WI38 (cell line): ENCODE data around the gene JCAD.
"Not testable (repeated sequence)": the region's sequence is repeated elsewhere in the genome, so short reads cannot be mapped to it uniquely, and the experiment has no call there.

Experiments
- H3K4me3 ChIP-seq: 2 replicates; pipeline ENCODE4 v1.5.1; 2011; ENCODE audit warnings: low read depth, mild to moderate bottlenecking, control low read depth, low read length
- CTCF ChIP-seq: IDR thresholded peaks from 2 replicates; pipeline ENCODE4 v1.5.1; 2012; ENCODE audit warnings: low read depth, mild to moderate bottlenecking, control low read depth, low read length

The JCAD gene

DNA sequence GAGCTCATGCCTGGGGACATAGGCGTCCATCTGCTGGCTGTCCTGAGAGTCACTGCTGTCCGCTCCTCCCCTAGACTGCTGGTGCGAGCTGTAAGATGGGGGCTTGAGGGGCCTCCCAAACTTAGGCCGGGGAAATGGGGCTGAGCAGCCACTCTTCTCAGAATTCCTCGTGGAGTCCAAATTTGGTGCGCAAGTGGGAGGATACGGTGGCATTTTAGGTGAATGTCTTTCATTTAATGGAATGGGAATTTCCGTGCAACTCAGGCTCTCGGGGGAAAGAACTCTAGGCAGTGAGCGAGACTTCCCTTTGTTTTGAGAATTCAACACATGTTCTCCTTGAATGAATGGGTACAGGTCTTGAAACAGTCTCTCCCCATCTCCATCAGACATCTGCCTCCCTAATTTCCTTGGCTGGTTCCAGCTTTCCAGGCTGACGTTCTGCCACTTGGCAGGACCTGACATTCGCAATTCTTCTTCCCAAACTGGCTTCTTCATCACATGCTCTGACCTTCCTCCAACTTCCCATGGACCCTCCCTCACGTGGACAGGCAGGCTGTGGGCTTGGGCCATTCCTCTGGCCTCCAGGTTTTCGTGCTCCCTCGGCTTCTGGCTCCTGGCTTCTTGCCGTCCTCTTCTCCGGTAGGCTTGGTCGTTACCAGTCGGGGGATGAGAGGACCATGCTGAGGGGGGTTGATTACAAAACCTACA lies 30.1 kb downstream of the JCAD start:
- H3K4me3 ChIP-seq = no peak overlapping the region
- no peak for TF ChIP-seq CTCF

GRCh38 chr10:30028738-30029030 lies 30.7 kb downstream of the JCAD start:
- no peak overlapping the region for H3K4me3 ChIP-seq
- no peak for TF ChIP-seq CTCF

GRCh38 chr10:30028006-30028737 lies 31.2 kb downstream of the JCAD start:
- no peak overlapping the region for H3K4me3 ChIP-seq
- no peak for TF ChIP-seq CTCF

DNA sequence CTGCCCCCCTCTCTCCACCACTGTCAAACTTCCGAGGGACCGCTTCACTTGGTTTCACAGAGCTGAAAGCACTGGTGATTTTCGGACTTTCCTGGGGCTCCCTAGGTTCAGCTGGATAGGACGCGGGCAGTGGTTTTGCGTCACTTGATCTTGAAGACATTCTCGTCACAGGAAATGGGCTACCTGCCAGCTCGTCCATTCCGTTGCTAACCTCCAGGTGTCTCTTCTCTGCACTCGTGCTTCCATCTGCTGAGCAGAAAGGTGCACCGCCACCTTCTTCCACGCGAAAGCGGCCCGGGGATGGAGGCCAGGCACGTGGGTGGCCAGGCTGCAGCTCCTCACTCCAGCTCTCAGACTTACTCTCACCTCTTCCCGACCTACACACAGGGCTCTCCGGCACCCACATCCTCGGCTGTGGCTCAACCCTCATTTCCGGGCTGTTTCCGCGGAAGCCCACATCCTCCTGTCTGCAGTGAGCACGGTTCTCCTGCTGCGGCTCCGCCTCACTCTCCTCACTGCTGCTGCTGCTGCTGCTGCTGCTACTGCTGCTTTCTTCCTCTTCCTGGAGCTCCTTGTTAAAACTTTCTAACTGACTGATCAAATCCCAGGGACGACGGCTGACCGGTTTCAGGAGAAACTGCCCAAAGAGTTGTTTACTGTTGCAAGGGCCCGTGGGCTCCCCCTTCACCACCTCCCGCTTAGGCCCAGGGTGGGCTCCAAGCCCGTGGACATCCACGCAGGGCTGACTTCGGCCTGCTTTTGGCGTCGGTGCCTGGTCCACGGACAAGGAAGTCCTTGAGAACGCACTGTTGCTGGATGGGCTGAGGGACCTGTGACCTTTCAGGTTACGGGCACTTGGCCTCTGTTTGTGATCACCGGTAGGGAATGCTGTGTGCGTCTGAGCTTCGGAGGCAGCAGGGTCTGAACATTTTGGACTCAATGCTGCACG lies 32.1 kb downstream of the JCAD start:
- TF ChIP-seq CTCF = no peak
- H3K4me3 ChIP-seq = no peak overlapping the region

DNA sequence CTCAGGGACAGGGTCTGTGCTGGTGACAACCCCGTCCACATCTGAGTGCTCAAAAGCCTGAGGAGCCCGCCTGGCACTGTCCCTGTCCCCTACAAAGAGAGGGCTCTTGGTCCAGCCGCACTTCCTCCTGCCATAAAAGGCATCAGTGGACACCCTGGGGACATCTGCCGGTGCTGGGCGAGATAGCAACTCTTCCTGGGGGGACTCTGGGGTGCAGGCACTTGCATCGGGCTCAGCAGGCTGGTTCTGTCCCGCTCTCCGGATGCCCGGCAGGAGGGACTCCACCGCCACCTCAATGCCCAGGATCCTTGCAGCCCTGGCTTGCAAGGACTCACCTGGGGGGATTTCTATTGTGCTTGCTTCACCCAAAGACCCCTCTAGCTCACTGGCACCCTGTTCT lies 32.8 kb downstream of the JCAD start:
- TF ChIP-seq CTCF = no peak
- H3K4me3 ChIP-seq = no peak overlapping the region

GRCh38 chr10:30026080-30026479 lies 33.3 kb downstream of the JCAD start:
- no peak for TF ChIP-seq CTCF
- no peak overlapping the region for H3K4me3 ChIP-seq

GRCh38 chr10:30025428-30025827 lies 34.0 kb downstream of the JCAD start:
- not testable (repeated sequence) for H3K4me3 ChIP-seq
